GM12864 (cell line): Measurements from ENCODE around the gene WDFY4.

Experiments
- DNase-seq: peaks from one replicate; pipeline ENCODE4 v3.0.0-alpha.2; 2011; ENCODE audit warnings: low read depth
- H3K4me3 ChIP-seq: 2 replicates; pipeline ENCODE4 v1.5.1; 2011; ENCODE audit warnings: mild to moderate bottlenecking, low read depth, low read length, control low read depth
- TF ChIP-seq, protein P1 (sequence below): IDR thresholded peaks from 2 replicates; pipeline ENCODE4 v1.5.1; 2011; ENCODE audit warnings: low read depth, mild to moderate bottlenecking, moderate library complexity, low read length, control low read depth, inconsistent platforms; ENCODE audit errors: missing control alignments

Gene WDFY4

DNA sequence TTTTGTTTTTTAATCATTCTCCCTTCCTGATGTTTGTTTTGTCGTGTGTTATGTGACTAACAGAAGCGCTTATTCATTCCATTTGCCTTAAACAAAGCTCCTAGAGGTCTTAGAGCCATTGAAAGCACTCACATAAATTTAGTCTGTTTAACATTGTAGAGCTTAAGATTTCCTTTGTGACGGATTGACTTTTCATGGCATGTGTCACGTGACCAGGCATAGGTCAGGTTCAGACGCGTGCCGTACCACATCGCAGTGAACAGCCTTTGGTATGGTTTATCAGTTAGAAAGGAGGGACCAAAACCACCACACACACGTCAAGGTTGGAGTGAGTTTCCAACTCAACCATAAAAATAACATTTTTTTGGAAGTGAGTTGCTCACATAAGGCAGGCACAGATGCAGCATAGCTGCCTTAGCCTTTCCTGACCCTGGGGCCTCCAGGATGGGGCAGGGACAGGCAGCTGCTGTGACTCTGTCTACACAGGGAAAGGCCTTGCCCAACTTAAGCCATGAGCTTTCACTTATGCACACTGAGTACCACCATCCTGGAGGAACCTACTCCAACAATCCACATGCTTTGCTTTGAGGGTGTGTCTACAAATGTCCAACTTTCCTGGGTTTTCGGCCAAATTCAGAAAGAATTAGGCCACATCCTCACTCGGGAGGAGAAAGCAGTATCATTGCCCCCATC, 55.5 kb downstream of the WDFY4 start:
- no peak for DNase-seq
- TF ChIP-seq, protein P1, sequence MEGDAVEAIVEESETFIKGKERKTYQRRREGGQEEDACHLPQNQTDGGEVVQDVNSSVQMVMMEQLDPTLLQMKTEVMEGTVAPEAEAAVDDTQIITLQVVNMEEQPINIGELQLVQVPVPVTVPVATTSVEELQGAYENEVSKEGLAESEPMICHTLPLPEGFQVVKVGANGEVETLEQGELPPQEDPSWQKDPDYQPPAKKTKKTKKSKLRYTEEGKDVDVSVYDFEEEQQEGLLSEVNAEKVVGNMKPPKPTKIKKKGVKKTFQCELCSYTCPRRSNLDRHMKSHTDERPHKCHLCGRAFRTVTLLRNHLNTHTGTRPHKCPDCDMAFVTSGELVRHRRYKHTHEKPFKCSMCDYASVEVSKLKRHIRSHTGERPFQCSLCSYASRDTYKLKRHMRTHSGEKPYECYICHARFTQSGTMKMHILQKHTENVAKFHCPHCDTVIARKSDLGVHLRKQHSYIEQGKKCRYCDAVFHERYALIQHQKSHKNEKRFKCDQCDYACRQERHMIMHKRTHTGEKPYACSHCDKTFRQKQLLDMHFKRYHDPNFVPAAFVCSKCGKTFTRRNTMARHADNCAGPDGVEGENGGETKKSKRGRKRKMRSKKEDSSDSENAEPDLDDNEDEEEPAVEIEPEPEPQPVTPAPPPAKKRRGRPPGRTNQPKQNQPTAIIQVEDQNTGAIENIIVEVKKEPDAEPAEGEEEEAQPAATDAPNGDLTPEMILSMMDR = no peak
- no peak overlapping the region for H3K4me3 ChIP-seq

DNA sequence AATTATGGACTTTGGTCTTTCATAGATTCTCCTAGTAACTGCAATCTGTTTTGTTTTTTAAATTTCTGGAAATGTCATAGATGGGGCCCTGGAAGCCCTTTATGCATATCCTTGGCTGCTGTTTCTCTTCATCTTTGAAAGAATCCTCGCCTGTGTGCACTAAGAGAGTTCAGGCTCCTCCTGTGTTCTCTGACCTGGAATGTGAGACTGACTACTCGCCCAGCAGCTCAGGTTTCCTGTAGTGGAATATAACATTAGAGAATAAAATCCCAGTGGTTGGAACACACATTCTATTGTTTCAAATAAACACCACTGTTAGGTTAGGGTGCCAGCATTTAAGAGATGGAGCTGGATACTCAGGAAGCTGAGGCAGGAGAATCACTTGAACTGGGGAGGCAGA, 56.3 kb downstream of the WDFY4 start:
- H3K4me3 ChIP-seq = no peak overlapping the region
- TF ChIP-seq, protein P1 = no peak
- no peak for DNase-seq

DNA sequence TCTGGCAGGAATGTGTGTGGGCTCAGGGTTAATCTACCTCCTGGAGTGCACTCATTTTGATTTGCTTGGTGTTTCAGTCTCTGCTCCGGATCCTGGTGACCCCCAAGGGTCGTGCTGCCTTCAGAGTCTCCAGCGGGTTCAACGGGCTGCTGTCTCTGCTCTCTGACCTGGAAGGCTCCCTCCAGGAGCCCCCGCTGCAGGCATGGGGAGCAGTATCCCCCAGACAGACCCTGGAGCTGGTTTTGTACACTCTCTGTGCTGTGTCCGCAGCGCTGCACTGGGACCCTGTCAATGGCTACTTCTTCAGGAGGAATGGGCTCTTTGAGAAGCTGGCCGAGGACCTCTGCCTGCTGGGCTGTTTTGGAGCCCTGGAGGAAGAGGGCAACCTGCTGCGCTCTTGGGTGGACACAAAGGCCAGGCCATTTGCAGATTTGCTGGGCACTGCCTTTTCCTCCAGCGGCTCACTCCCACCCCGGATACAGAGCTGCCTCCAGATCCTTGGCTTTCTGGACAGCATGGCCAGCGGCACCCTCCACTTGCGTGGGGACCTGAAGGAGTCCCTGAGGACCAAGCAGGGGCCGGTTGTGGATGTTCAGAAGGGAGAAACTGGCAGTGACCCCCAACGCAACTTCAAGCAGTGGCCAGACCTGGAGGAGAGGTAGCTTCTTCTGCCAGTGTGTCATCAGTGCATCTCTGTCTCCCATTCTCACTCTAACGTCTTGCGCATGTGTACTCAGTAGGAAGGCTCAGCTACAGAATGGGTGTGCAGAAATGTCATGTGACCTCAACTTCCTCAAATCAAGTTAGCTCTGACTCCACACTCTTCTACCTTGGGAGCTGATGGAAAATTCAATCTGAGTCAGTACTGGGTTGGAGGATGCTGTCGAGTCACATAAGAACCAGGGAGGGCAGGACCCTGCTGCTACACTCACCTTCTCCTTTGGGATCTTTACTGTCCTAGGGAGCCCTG, 58.5 kb downstream of the WDFY4 start:
- no peak for DNase-seq
- TF ChIP-seq, protein P1 = no peak
- H3K4me3 ChIP-seq = no peak overlapping the region

DNA sequence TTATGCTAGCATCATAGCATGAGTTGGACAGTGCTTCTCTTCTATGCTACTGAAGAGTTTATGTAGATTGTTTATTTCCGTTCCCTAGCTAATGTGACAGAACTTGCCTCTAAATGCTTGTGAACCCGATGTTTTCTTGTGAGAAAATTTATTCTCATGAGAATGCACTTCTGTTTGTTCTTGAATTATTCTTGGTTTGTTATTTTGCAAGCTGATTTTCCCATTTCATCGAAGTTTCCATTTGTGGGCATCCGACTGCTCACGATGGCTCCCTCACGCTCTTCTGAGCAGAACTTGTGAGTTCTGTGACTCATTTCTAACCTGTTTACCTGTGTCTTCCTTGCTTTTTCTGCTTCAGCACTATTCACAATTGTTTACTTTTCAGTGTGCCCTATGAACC, 59.9 kb downstream of the WDFY4 start:
- peak; percentile 36 for DNase-seq
- TF ChIP-seq, protein P1 = no peak
- H3K4me3 ChIP-seq = no peak overlapping the region

DNA sequence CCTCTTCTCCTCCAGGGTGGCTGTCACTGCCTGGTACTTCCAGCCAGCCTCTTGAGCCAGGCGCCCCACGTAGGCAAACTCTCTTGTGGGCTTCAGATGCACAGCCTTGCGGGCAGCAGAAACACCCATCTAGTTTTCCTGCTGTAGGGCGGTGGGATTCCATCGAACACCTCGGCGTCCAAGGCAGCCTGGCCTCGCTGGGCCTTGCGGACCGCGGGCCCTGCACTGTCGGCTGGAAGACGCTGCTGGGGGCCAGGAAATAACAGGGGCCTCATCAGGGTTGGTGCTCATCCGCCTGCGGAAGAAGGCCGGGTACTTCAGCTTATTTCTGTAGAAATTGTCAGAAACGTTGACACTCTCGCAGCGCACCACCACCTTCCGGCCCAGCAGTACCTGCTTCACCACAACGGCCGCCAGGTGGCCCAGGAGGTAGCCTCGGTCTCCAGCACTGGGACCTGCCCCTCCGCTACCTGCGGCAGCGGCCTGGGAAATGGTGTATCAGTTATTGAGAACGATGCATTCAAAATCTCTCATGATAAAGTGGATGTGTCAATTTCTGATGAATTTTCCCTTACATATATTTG, 61.1 kb downstream of the WDFY4 start:
- TF ChIP-seq, protein P1 = no peak

DNA sequence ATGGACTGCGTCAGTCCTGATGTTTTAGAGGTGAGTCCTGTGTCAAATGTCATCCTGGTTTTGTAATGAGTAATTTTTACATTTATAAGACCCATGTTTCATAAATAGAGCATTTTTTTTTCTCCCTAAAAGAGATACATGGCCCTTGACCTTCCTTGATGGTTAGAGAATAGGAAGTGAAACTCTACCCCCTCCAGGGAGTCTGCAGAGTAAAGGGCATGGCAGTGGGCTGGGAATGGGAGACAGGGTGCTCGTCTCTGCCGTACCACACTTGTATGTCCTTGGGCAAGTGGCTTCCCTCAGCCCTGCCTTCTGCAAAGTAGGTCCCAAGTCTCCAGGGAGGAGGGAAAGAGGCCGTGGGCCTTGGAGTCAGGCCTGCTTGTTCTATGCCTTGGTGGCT, 63.9 kb downstream of the WDFY4 start:
- TF ChIP-seq, protein P1 = no peak
- no peak for DNase-seq
- H3K4me3 ChIP-seq = no peak overlapping the region

More for the DNA sequence above, 61.1 kb downstream of the WDFY4 start:
- H3K4me3 ChIP-seq = no peak overlapping the region
- DNase-seq = no peak
